Activated T-cell treated with anti-CD3 and anti-CD28 coated beads, Interleukin-2, amount 50 U/mL, for 24 hours (primary cell): ENCODE data around the gene RRP8.

Source experiments
- DNase-seq: peaks from one replicate; pipeline ENCODE4 v3.0.0-alpha.2; 2020
- H3K27ac Mint-ChIP-seq: 2 replicates; pipeline ENCODE4 v1.8.0; 2020; ENCODE audit warnings: mild to moderate bottlenecking, mixed read lengths
- H3K27me3 Mint-ChIP-seq: 2 replicates; pipeline ENCODE4 v1.8.0; 2020; ENCODE audit warnings: mixed read lengths
- H3K36me3 Mint-ChIP-seq: 2 replicates; pipeline ENCODE4 v1.8.0; 2020; ENCODE audit warnings: low read depth, mixed read lengths
- H3K4me1 Mint-ChIP-seq: 2 replicates; pipeline ENCODE4 v1.8.0; 2020; ENCODE audit warnings: low read depth, mixed read lengths
- H3K4me3 Mint-ChIP-seq: 2 replicates; pipeline ENCODE4 v1.8.0; 2020; ENCODE audit warnings: mild to moderate bottlenecking, moderate library complexity, mixed read lengths
- H3K9me3 Mint-ChIP-seq: 2 replicates; pipeline ENCODE4 v1.8.0; 2020; ENCODE audit warnings: mixed read lengths

The RRP8 gene

GRCh38 chr11:6604790-6605189 lies 1.4 kb upstream of the RRP8 start:
- H3K9me3 Mint-ChIP-seq, result no peaks in the 10 kb centered on the region
- no peak overlapping the region for H3K4me3 Mint-ChIP-seq
- no peak for DNase-seq
- H3K36me3 Mint-ChIP-seq, result peaks cover 58% of the 10 kb centered on the region
- H3K4me1 Mint-ChIP-seq, result peaks cover 41% of the 10 kb centered on the region
- no peaks in the 10 kb centered on the region for H3K27me3 Mint-ChIP-seq
- H3K27ac Mint-ChIP-seq, result no peak overlapping the region

- Mint-ChIP-seq H3K27ac (no peak overlapping the region), H3K9me3 (no peaks in the 10 kb centered on the region), H3K4me3 (no peak overlapping the region), H3K4me1 (peaks cover 41% of the 10 kb centered on the region), H3K36me3 (peaks cover 58% of the 10 kb centered on the region), H3K27me3 (no peaks in the 10 kb centered on the region)
- DNase-seq, result peak; percentile 60
Observed at GRCh38 chr11:6604081-6604626, 738 bp upstream of the RRP8 start.

DNA sequence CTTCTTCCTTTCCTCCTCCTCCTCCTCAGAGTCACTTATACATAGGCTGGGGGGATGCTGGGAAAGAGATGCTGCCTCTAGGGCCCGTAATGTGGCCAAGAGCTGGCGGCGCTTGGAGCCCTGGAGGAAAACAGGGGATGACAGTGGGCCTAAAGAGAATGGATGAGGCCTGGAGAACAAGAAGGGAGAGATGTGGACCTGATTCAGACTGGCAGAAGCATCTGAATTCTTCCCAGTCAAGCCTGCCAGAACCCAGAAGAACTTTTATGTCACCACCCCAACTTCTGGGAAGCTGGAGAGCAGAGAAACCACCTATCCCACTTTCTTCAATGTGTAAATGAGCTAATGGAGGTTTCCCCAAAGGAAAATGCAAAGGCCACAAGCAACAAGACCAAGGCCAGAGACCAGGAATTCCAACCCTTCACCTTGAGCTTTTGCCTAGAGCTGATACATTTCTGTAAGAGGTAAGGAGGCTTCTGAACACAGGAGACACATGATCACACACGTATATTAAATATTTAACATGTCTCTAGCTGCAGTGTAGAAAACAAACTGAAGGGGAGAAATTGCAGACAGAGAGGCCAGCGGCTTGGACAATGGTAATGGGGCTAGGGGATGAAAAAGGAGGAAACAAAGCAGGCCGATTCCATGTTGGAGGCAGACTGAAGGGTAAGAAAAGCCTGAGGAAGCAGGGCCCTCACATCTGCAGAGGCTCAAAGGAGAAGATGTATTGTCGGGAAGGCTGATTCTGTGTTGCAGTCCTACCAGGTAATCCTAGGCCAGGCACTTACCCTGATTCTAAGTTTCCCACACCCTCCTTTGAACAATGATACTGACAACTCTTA lies 1.1 kb downstream of the RRP8 start:
- peaks cover 34% of the 10 kb centered on the region for H3K4me1 Mint-ChIP-seq
- peaks cover 58% of the 10 kb centered on the region for H3K36me3 Mint-ChIP-seq
- peak overlapping the region; percentile 82 for H3K27ac Mint-ChIP-seq
- H3K4me3 Mint-ChIP-seq, result no peak overlapping the region
- H3K27me3 Mint-ChIP-seq, result no peaks in the 10 kb centered on the region
- H3K9me3 Mint-ChIP-seq, result no peaks in the 10 kb centered on the region
- DNase-seq, result no peak

DNA sequence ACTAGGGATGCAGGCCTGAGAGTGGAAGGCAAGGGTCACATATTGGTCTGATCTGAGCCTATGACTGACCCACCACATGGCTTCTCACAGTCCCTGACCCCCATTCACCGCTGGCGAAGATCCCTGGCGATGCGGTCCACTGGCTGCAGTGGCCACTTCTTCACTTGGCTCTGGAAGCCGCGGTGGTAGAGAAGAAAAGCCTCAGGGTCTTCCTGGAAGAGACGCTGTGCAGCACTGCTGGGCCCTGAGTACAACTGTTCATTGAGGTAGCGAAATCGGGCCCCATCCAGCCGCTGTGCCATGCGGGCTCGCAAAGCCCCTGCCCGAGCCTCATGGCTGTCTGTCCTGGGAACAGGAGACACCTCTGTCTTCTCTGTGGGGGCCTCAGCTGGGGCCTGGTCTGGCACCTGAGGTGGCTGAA lies 2.4 kb downstream of the RRP8 start:
- Mint-ChIP-seq H3K36me3 (peaks cover 64% of the 10 kb centered on the region), H3K9me3 (no peaks in the 10 kb centered on the region), H3K27ac (peak overlapping the region; percentile 82), H3K4me3 (no peak overlapping the region), H3K4me1 (peaks cover 32% of the 10 kb centered on the region), H3K27me3 (no peaks in the 10 kb centered on the region)
- DNase-seq, result no peak

DNA sequence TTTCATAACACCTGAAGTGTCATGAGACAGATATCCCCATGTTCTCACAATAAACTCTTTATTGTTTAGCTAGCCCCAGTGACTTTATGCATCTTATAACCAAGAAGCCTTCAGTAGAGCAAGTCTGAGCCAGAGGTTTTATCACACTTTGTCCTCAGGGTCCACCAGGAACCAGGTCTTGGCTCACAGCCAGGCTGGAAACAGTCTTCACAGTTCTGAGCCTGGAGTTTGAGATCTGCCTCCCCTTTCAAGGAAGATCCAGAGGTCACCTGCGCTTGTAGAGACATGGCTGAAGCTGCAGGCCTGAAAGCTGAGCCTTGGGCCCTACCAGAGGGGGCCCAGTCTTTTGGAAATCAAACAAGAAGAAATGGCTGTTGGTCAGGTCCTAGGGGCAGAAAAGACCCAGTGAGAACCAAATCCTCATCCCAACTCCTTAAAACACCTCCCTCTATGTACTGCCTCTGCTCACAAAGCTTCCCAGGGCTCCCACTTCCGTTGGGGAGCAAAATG lies 3.5 kb downstream of the RRP8 start:
- H3K36me3 Mint-ChIP-seq, result peaks cover 71% of the 10 kb centered on the region
- H3K9me3 Mint-ChIP-seq, result no peaks in the 10 kb centered on the region
- H3K27ac Mint-ChIP-seq, result no peak overlapping the region
- no peak for DNase-seq
- H3K4me3 Mint-ChIP-seq, result no peak overlapping the region
- no peaks in the 10 kb centered on the region for H3K27me3 Mint-ChIP-seq
- H3K4me1 Mint-ChIP-seq, result peaks cover 34% of the 10 kb centered on the region

- Mint-ChIP-seq H3K9me3 (no peaks in the 10 kb centered on the region), H3K4me3 (no peak overlapping the region), H3K36me3 (peaks cover 75% of the 10 kb centered on the region), H3K27me3 (no peaks in the 10 kb centered on the region), H3K27ac (peak overlapping the region; percentile 51), H3K4me1 (peaks cover 35% of the 10 kb centered on the region)
- DNase-seq, result no peak
Observed at GRCh38 chr11:6599449-6599848, 4.0 kb downstream of the RRP8 start.

DNA sequence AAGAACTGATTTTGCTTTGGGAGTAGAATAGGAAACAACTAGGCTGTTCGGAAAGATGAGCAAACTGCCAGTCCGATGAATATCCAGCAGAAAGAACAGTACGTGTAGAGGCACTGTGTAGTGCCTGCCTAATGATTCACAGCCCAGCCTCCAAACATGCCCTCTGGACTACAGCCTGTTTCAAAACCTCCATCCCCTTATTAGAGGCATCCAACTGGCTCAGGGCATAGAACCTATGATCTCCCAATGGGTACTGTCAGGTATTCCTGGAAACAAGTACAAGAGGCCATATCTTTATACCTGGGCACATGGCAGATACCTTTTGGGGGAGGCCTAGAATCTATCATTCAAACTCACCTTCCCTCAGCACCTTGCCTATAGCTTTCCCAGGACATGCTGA lies 4.9 kb downstream of the RRP8 start:
- DNase-seq, result no peak
- H3K27me3 Mint-ChIP-seq, result no peaks in the 10 kb centered on the region
- H3K27ac Mint-ChIP-seq, result peak overlapping the region; percentile 51
- H3K4me3 Mint-ChIP-seq, result no peak overlapping the region
- H3K36me3 Mint-ChIP-seq, result peaks cover 84% of the 10 kb centered on the region
- peaks cover 37% of the 10 kb centered on the region for H3K4me1 Mint-ChIP-seq
- no peaks in the 10 kb centered on the region for H3K9me3 Mint-ChIP-seq

- DNase-seq, result no peak
- Mint-ChIP-seq H3K9me3 (no peaks in the 10 kb centered on the region), H3K27ac (peak overlapping the region; percentile 3), H3K4me3 (no peak overlapping the region), H3K4me1 (peaks cover 24% of the 10 kb centered on the region), H3K27me3 (no peaks in the 10 kb centered on the region), H3K36me3 (peaks cover 97% of the 10 kb centered on the region)
Observed at GRCh38 chr11:6596239-6596877, 7.1 kb downstream of the RRP8 start.

DNA sequence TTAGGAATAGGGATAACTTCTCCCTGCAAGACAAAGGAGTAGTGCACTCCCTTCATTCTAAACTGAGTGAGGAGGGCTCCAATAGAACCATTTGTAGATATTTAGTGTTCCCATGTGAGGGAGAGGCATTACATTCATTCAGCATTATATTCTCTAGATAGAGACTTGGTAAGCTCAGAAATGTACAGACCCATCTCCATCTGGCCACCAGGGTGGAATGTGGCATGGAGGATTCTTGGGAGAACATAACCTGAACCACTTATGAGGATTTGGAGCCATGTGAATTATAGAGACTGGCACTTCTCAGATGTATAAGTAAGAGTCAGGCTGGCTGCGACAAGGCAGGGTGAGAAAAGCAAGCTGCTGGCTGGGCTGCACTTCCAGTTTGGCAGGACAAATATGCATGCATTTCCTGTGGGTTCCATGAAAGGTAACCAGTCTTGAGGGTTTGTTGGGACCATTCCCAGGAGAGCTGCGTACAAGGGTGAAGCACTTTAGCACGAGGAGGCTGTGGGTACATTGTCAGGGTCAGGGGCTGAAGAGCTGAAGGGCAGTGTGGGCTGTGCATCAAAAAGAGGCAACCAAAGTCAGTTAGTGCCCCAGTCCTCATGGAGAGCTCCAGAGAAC lies 9.2 kb downstream of the RRP8 start:
- H3K4me3 Mint-ChIP-seq, result no peak overlapping the region
- no peaks in the 10 kb centered on the region for H3K9me3 Mint-ChIP-seq
- H3K36me3 Mint-ChIP-seq, result peaks cover 93% of the 10 kb centered on the region
- H3K27me3 Mint-ChIP-seq, result no peaks in the 10 kb centered on the region
- DNase-seq, result no peak
- peaks cover 17% of the 10 kb centered on the region for H3K4me1 Mint-ChIP-seq
- no peak overlapping the region for H3K27ac Mint-ChIP-seq

DNA sequence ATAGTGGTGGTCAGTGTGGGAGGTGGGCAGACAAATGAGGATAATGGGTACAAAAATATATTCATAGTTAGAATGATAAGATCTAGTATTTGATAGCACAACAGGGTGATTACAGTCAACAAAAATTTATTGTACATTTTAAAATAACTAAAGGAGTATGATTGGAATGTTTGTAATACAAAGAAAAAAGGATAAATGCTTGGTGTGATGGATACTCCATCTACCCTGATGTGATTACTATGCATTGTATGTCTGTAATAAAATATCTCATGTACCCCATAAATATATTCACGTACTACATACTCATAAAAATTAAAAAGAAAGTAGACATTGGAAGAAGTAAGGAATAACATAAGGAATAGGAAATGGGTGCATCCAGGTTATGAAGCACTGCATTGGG lies 15.4 kb downstream of the RRP8 start:
- Mint-ChIP-seq H3K27me3 (no peaks in the 10 kb centered on the region), H3K27ac (no peak overlapping the region), H3K36me3 (peaks cover 79% of the 10 kb centered on the region), H3K9me3 (peaks cover 15% of the 10 kb centered on the region), H3K4me1 (no peaks in the 10 kb centered on the region), H3K4me3 (no peak overlapping the region)
- no peak for DNase-seq

DNA sequence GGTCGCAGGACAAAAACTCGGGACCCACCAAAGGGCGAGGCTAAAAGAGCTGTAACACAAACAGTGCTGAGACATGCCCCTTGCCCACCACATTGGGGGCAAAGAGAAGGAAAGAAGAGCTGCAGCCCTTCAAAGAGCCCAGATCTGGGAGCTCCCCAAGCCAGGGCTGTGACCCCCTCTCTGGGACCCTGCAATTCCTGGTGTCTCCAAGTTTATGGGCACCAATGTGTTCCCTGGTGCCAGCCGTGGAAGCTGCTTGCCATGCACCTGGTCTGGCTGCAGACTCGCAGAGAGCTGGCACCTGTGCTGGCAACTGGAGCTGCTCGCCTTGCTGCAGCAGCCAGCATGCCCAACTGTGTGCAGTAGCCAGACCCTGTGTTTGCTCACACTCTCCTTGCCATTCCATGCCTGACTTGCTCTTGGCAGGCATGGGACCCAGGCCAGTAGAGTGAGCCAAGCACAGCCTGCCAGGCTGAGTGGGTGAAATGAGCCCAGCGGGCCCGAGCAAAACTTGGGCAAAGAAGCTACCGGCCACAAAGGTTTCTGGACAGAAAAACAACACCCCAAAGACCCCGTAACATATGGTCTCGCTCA lies 16.0 kb downstream of the RRP8 start:
- Mint-ChIP-seq H3K27me3 (no peaks in the 10 kb centered on the region), H3K4me1 (no peaks in the 10 kb centered on the region), H3K27ac (no peak overlapping the region), H3K36me3 (peaks cover 79% of the 10 kb centered on the region), H3K4me3 (no peak overlapping the region), H3K9me3 (peaks cover 18% of the 10 kb centered on the region)
- no peak for DNase-seq

DNA sequence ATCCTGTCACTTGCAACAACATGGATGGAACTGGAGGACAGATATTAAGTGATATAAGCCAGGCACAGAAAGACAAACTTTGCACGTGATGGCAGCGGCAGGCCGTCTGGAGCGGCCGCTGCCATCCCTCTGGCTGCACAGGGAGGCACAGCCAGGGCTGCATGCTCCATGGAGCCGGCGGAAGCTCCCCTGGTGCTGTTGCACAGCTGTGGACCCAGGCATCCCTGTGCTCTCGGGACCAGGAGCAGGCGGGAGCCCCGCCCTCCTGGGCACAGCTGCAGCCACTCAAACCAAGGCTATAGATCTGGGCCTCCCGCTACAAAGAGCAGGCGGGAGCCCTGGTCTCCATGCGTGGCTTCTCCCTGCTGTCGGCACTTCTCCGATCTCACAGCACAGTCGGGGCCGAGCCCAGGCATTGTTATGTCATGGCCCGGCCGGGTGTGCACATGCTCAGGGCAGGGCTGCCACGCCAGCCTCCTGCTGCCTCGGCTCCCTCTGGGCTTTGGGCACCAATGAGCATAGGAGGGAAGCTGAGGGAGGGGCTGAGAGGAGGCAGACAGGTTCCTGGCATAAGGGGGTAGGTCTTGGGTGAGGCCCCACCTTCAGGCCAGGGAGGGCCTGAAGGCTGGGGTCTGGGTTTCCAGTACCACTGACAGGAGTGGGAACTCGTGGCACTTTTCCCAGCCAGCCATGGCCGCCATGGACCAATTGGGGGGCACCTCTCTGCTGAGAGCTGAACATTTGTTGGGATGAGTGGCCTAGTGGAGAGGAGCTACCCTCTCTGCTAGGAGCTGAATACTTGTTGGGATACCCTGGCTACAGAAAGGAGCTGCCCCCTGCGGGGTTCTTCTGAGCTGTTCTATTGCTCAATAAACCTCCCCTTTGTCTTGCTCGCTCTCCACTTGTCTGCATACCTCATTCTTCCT lies 16.7 kb downstream of the RRP8 start:
- H3K4me1 Mint-ChIP-seq, result no peaks in the 10 kb centered on the region
- H3K27ac Mint-ChIP-seq, result no peak overlapping the region
- no peak overlapping the region for H3K4me3 Mint-ChIP-seq
- H3K9me3 Mint-ChIP-seq, result peaks cover 18% of the 10 kb centered on the region
- no peaks in the 10 kb centered on the region for H3K27me3 Mint-ChIP-seq
- no peak for DNase-seq
- H3K36me3 Mint-ChIP-seq, result peaks cover 79% of the 10 kb centered on the region

- Mint-ChIP-seq H3K27ac (no peak overlapping the region), H3K4me3 (no peak overlapping the region), H3K27me3 (no peaks in the 10 kb centered on the region), H3K4me1 (no peaks in the 10 kb centered on the region), H3K9me3 (peaks cover 18% of the 10 kb centered on the region), H3K36me3 (peaks cover 77% of the 10 kb centered on the region)
- no peak for DNase-seq
Observed at GRCh38 chr11:6584528-6584927, 18.9 kb downstream of the RRP8 start.
